KMS-11 (cell line): ENCODE data around the gene AP3M1.

Experiments used
- H2AFZ ChIP-seq: fragments of 200-600 bp; sonication (generic); 2 replicates; pipeline ENCODE4 v1.6.1; 2016; ENCODE audit warnings: antibody characterized with exemption, mixed run types, low read depth
- H3K27ac ChIP-seq: fragments of 200-600 bp; sonication (generic); 2 replicates; pipeline ENCODE4 v1.6.1; 2016; ENCODE audit warnings: mild to moderate bottlenecking, mixed run types
- H3K27me3 ChIP-seq: fragments of 200-600 bp; sonication (generic); 2 replicates; pipeline ENCODE4 v1.6.1; 2017; ENCODE audit warnings: mild to moderate bottlenecking, low read depth, mixed run types, moderate library complexity; ENCODE audit not compliant: insufficient read depth
- H3K36me3 ChIP-seq: fragments of 200-600 bp; sonication (generic); 2 replicates; pipeline ENCODE4 v1.6.1; 2017; ENCODE audit warnings: mild to moderate bottlenecking, mixed run types; ENCODE audit not compliant: insufficient read depth
- H3K4me1 ChIP-seq: fragments of 200-600 bp; sonication (generic); 2 replicates; pipeline ENCODE4 v1.6.1; 2016; ENCODE audit warnings: mild to moderate bottlenecking, low read depth, mixed run types; ENCODE audit not compliant: poor library complexity, severe bottlenecking
- H3K4me2 ChIP-seq: fragments of 200-600 bp; sonication (generic); 2 replicates; pipeline ENCODE4 v1.7.0; 2016; ENCODE audit warnings: mild to moderate bottlenecking, mixed run types
- H3K4me3 ChIP-seq: fragments of 200-600 bp; sonication (generic); IDR thresholded peaks from 2 replicates; pipeline ENCODE4 v1.6.1; 2017; ENCODE audit warnings: low read depth, low read length, mixed read lengths; ENCODE audit not compliant: insufficient read depth
- H3K79me2 ChIP-seq: fragments of 200-600 bp; sonication (generic); 2 replicates; pipeline ENCODE4 v1.6.1; 2016; ENCODE audit warnings: low read depth, mixed run types; ENCODE audit not compliant: insufficient read depth
- H3K9ac ChIP-seq: fragments of 200-600 bp; sonication (generic); 2 replicates; pipeline ENCODE4 v1.6.1; 2016; ENCODE audit warnings: mild to moderate bottlenecking, mixed run types
- H4K20me1 ChIP-seq: fragments of 200-600 bp; sonication (generic); 2 replicates; pipeline ENCODE4 v1.6.1; 2016; ENCODE audit warnings: mild to moderate bottlenecking, mixed run types; ENCODE audit not compliant: insufficient read depth
- CTCF ChIP-seq: fragments of 200-600 bp; sonication (generic); conservative IDR thresholded peaks from 2 replicates; pipeline ENCODE4 v1.6.1; 2017; ENCODE audit warnings: low read depth, mild to moderate bottlenecking, antibody characterized with exemption, low read length, moderate library complexity, mixed read lengths

Gene AP3M1

GRCh38 chr10:74122060-74122459 lies 28.6 kb downstream of the AP3M1 start:
- no peaks in the 10 kb centered on the region for H3K27me3 ChIP-seq
- H2AFZ ChIP-seq = no peak overlapping the region
- H3K9ac ChIP-seq = no peak overlapping the region
- peaks cover 14% of the 10 kb centered on the region; the same call in 1 of the 2 replicates for H3K36me3 ChIP-seq
- no peaks in the 10 kb centered on the region for H4K20me1 ChIP-seq
- H3K4me3 ChIP-seq = no peak overlapping the region
- H3K79me2 ChIP-seq = no peaks in the 10 kb centered on the region
- TF ChIP-seq CTCF = no peak
- H3K4me2 ChIP-seq = no peak overlapping the region
- no peak overlapping the region for H3K27ac ChIP-seq
- peaks cover 25% of the 10 kb centered on the region for H3K4me1 ChIP-seq

GRCh38 chr10:74121368-74121767 lies 29.3 kb downstream of the AP3M1 start:
- Histone ChIP-seq H3K27me3 (no peaks in the 10 kb centered on the region), H3K9ac (no peak overlapping the region), H3K4me1 (peaks cover 31% of the 10 kb centered on the region), H3K4me2 (no peak overlapping the region), H2AFZ (no peak overlapping the region), H4K20me1 (no peaks in the 10 kb centered on the region), H3K27ac (no peak overlapping the region), H3K79me2 (no peaks in the 10 kb centered on the region), H3K4me3 (no peak overlapping the region), H3K36me3 (peaks cover 14% of the 10 kb centered on the region; the same call in 1 of the 2 replicates)
- TF ChIP-seq CTCF = no peak

GRCh38 chr10:74120911-74121310 lies 29.7 kb downstream of the AP3M1 start:
- peaks cover 14% of the 10 kb centered on the region; the same call in 1 of the 2 replicates for H3K36me3 ChIP-seq
- peaks cover 31% of the 10 kb centered on the region for H3K4me1 ChIP-seq
- no peak overlapping the region for H3K27ac ChIP-seq
- no peaks in the 10 kb centered on the region for H4K20me1 ChIP-seq
- H3K9ac ChIP-seq = no peak overlapping the region
- H3K79me2 ChIP-seq = no peaks in the 10 kb centered on the region
- TF ChIP-seq CTCF = no peak
- no peak overlapping the region for H3K4me2 ChIP-seq
- H3K4me3 ChIP-seq = no peak overlapping the region
- no peaks in the 10 kb centered on the region for H3K27me3 ChIP-seq
- H2AFZ ChIP-seq = no peak overlapping the region

GRCh38 chr10:74118804-74119203 lies 31.8 kb downstream of the AP3M1 start:
- no peak for TF ChIP-seq CTCF
- Histone ChIP-seq H3K27me3 (no peaks in the 10 kb centered on the region), H3K9ac (no peak overlapping the region), H4K20me1 (no peaks in the 10 kb centered on the region), H3K79me2 (no peaks in the 10 kb centered on the region), H3K36me3 (peaks cover 14% of the 10 kb centered on the region; the same call in 1 of the 2 replicates), H2AFZ (no peak overlapping the region), H3K4me2 (no peak overlapping the region), H3K4me3 (no peak overlapping the region), H3K4me1 (peaks cover 31% of the 10 kb centered on the region), H3K27ac (peak overlapping the region; percentile 16; the same call in 1 of the 2 replicates)
